ENCODE data around the gene PBX4.

GRCh38 chr19:19613506-19613905, 5.0 kb downstream of the PBX4 start:
- TF ChIP-seq CTCF (IDR thresholded peaks at IDR 0.05) (no peak), POLR2AphosphoS5 (IDR thresholded peaks at IDR 0.05) (no peak)

Data from gastroesophageal sphincter (tissue), 3 donors.